ENCODE data around the gene FBN2.

Gene FBN2

GRCh38 chr5:128538000-128538249 is at the start of gene FBN2:
TSS of gene FBN2 (minus strand) at chr5:128538245. CDS start at chr5:128537603, 642 bp downstream.
- TF ChIP-seq CTCF (IDR thresholded peaks at IDR 0.05): no peak

- TF ChIP-seq CTCF (IDR thresholded peaks at IDR 0.05): no peak
These were observed 49.2 kb upstream of the FBN2 start for GRCh38 chr5:128587275-128587674.

GRCh38 chr5:128586848-128587247 is 48.8 kb upstream of the FBN2 start:
- no peak for TF ChIP-seq CTCF (IDR thresholded peaks at IDR 0.05)

- no peak for TF ChIP-seq CTCF (IDR thresholded peaks at IDR 0.05)
These were observed 41.6 kb upstream of the FBN2 start for GRCh38 chr5:128579639-128580038.

- no peak for TF ChIP-seq CTCF (IDR thresholded peaks at IDR 0.05)
These were observed 41.0 kb upstream of the FBN2 start for GRCh38 chr5:128579093-128579492.

GRCh38 chr5:128574041-128574440 is 36.0 kb upstream of the FBN2 start:
- no peak for TF ChIP-seq CTCF (IDR thresholded peaks at IDR 0.05)

GRCh38 chr5:128572930-128573319 is 34.9 kb upstream of the FBN2 start:
- TF ChIP-seq CTCF (IDR thresholded peaks at IDR 0.05): no peak

GRCh38 chr5:128572051-128572929 is 34.2 kb upstream of the FBN2 start:
- TF ChIP-seq CTCF (IDR thresholded peaks at IDR 0.05): no peak
